Dermis microvascular lymphatic vessel endothelial cell (primary cell): ENCODE measurements around the gene CEBPA. TPM values are rescaled to one million over a fixed set of nuclear protein-coding genes. Genes with fewer than 3 reads are reported as not detected.
"Not testable (repeated sequence)": the region's sequence is repeated elsewhere in the genome, so short reads cannot be mapped to it uniquely, and the experiment has no call there.

Experiments
- DNase-seq, 2 donors: peaks; one replicate each; pipeline versions ENCODE4 v3.0.0 to v3.0.0-alpha.2; 2010; ENCODE audit warnings: low read depth in 2 of 2
- total RNA-seq: library from RNA; depleted of rRNA; stranded (reverse); fragments of >200 nt; gene quantifications from 2 replicates; pipeline ENCODE4 v1.2.1, GENCODE V29; 2014

Gene CEBPA
- total RNA-seq, 1 donor from 2014 or later = 0.13 TPM

GRCh38 chr19:33301144-33301899 is 1.0 kb downstream of the CEBPA start:
- no peak for DNase-seq

DNA sequence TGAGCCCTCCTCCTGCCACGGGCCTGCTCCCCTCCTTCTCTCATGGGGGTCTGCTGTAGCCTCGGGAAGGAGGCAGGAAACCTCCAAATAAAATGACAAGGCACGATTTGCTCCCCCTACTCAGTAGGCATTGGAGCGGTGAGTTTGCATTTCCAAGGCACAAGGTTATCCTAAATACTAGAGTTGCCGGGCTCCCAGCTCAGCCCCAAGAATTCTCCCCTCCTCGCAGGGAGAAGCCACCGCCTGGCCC is 1.5 kb downstream of the CEBPA start:
- DNase-seq = no peak

DNA sequence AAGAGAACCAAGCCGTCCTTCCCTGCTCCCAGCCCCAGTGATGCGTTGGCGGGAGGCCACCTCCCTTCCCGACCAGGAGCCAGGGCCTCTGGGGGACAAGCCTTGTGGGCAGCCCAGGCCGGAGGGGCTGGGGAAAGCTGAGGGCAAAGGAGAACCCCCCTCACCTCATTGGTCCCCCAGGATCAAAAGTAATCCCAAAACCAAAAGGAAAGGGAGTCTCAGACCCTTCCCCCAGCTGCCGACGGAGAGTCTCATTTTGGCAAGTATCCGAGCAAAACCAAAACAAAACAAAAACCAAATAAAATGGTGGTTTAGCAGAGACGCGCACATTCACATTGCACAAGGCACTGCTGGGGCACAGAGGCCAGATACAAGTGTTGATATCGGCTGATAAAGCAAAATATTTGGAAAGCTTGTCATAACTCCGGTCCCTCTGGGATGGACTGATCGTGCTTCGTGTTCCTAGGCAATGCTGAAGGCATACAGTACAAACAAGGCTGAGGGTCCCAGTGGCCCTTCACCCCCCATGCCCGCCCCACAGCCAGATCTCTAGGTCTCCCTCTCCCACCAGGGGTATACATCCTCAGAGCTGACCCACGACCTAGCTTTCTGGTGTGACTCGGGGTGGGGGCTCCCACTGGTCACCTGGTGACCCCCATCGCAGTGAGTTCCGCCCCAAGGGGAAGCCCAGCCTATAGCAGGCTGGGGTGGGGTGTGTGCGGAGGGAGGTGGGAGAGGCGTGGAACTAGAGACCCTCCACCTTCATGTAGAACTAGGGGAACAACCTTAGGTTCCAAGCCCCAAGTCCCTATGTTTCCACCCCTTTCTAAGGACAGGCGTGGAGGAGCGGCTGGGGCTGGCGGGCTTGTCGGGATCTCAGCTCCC is 2.1 kb downstream of the CEBPA start:
- DNase-seq = no peak

DNA sequence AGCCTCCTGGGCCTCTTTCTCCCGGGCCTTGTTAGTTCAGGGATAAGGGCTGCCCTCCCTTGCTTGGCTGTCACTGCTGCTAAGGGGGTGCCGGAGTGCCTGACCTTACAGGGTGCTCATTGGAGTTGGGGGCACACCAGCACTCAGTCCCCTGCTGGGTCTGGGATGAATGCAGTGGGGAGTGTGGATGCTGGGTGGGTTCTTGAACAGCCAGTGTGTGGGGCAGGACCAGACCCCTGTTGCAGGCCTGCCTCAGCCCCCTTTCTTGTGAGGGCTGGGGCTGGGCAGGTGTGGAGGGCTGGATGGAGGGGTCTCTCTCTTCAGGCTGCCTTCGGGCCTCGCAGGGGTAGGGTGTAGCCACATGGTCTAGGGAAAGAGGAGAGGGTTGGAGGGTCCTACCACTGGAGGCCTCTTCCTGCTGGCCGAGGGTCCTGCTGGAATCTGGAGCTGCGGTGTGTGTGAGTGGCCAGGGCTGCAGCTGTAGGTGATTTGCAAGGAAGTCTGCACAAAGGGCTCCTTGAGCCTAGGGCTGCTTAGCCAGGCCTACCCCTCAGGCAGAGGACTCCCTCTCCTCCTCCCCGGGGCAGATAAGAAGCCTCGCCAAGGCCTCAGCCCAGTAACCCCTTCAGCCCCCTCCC is 3.2 kb downstream of the CEBPA start:
- no peak for DNase-seq

GRCh38 chr19:33298146-33298911 is 4.0 kb downstream of the CEBPA start:
- DNase-seq = no peak

GRCh38 chr19:33297401-33298145 is 4.8 kb downstream of the CEBPA start:
- DNase-seq = no peak

- DNase-seq = no peak
These were observed 5.8 kb downstream of the CEBPA start for GRCh38 chr19:33296488-33296971.

- DNase-seq = no peak
These were observed 6.5 kb downstream of the CEBPA start for GRCh38 chr19:33295621-33296487.

GRCh38 chr19:33295046-33295445 is 7.3 kb downstream of the CEBPA start:
- DNase-seq = not testable (repeated sequence)

GRCh38 chr19:33294058-33294798 is 8.1 kb downstream of the CEBPA start:
- DNase-seq = no peak

DNA sequence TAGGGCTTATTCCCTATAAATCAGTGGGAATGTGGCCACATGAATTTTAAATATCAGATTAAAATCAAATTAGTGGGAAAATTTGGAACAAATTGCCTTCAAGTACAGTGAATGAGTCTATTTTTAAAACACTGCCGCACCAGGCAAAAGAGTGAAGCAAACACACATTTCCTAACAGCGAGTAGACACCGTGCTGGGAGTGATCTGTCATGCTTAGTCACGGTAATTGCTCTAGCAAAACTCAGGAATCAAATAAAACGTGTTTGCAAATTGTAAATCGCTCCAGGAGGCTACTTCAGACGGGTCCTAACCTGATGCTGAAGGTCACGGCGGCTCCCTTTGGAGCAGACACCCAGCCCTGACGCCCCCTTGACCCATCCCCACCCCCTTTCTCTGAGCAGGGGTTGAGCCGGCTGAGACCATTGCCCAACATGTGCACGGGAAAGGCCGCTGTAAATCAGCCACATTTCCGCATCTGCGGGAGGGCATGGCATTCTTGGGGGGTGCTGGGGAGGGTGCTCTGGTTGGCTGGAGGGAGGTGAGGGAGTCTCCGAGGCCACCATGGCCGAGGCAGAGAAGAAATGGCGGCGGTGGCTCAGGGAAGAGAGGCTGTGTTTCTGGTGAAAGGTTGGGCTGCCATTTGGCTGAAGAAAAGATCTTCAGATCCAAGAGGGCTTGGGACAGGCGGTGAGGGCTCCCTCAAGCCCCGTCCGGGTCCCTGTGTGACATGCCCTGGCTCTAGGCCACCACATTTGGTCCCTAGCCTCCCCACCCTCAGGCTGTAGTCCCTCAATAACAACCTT is 8.9 kb downstream of the CEBPA start:
- no peak for DNase-seq

DNA sequence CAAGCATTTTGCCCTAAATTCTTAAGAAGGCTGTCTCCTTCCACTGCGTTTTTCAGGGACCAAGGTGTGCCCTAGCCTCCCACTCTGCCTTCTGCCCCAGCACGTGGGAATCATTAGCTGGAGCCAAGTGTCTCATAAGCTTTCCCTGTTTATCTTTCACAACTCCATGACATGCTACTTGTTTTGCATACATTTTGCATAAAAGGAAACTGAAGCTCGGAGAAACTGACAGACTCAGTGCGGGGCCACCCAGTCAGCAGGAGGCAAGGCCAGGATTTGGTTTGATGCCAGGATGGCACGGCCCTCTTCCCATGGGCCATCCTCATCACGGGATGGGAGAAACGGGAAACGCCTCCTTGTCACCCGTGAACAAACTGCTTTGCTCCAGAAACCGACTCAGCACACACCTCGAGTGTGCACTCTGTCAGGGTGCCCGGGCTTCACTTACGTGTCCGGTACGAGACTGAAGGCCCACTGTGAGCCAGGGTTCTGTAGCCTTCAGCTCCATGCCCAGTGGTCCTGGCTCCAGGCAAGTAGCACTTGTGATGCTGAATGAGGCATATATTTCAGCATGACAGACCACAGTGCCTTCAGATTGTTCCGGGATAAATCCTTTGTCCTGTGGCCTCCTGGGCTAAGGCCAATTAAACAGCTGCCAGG is 9.6 kb downstream of the CEBPA start:
- DNase-seq = no peak

GRCh38 chr19:33291623-33292534 is 10.5 kb downstream of the CEBPA start:
- DNase-seq = no peak

DNA sequence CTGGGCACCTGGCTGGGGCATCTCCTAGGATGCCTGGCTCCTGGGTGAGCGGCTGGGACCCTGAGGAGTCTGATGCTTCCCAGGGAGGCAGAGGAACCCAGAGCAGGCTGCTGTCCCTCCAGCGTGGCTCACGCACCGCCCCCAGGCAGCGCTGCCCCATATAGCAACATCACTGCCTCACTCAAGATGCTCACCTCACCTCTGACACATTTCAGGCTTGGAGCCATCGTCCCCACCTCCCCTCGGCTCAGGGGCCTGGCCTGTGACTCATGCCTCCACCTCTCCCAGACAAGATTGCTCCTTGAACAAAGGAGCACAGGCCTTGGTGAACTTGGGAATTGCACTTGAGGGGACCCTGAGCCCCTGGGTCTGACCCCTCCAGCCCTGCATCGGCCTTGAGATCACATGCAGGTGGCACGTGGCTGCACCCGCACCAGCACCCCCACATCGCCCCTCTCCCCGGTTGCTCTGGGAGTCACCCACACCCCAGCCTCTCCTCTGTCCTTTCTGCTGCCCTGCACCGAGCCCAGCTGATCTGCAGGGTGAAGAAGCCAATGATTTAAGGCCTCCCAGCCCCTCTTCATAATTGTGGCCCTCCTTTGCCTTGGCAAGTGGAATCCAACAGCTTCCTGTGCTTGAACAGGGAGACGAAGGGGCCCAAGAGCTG is 11.2 kb downstream of the CEBPA start:
- no peak for DNase-seq

GRCh38 chr19:33290082-33290815 is 12.1 kb downstream of the CEBPA start:
- DNase-seq = no peak

DNA sequence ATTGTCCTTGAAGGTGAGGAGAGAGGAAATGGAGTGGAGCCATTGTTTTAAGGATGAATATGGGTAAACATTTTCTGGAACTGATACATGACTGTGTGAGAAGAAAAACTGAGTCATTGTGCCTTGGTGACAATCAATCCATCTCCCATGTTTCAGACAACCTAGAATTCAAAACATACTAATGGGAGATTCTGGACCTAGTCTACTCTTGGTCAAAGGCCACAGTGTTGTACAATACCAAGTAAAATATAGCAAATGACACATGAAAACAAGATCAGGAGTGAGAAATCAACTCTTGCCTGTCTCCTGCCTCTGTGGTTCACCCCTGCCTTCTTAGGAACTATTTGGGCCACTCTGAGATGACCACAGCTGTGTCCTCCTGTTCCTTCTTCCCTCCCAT is 13.1 kb downstream of the CEBPA start:
- DNase-seq = no peak
